Nasal cavity respiratory epithelium epithelial cell of viscerocranial mucosa (primary cell): ENCODE results near the gene ASB11. TPM values are rescaled to one million over a fixed set of nuclear protein-coding genes. Genes with fewer than 3 reads are reported as not detected.

ENCODE experiments used
- total RNA-seq: library from RNA; depleted of rRNA; stranded (reverse); fragments of >200 nt; gene quantifications from 2 replicates; pipeline ENCODE4 v1.2.3, GENCODE V29; 2014

ASB11 gene
- total RNA-seq, result not detected in 2 replicates

DNA sequence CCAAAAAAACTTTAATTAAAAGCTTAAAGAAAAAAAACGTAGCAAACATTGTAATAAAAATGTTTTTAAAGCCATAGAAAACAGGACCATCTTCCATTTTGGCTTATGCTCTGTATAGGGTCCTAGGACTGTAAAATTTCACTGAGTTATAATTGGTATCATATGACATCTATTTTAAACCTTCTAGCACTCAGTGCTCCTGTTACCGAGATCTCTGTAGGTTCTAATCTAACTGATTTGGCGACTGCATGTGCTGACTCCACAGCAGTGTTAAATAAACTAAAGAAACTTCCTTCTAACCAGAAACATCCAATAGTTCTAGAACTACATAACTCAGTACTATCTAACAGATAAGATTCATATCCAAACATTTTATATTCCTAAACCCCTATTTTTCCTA is at the start of gene ASB11:
Gene ASB11, minus strand, starts transcription at position 132 of the 400 bp plus-strand sequence. Its CDS starts 35 bp downstream, at position 97.

GRCh38 chrX:15335135-15336022 is 19.9 kb upstream of the ASB11 start, which contains the start of gene PIGA:
TSS of gene PIGA (minus strand) at chrX:15335523. CDS start at chrX:15331930, 3,593 bp downstream.

GRCh38 chrX:15269618-15270521 is 45.6 kb downstream of the ASB11 start, which contains the start of gene ASB9:
TSS of gene ASB9 (minus strand) at chrX:15270083. CDS start at chrX:15269874, 209 bp downstream.

Other genes with a start within 250 kb of the ASB11 start
- gene ASB9, start 45.6 kb downstream of the ASB11 start, total RNA-seq, result 0.43 TPM in 1 of 2 replicates, not detected in the other
- gene PIGA, start 19.9 kb upstream of the ASB11 start, total RNA-seq, result 40.2 and 72.5 TPM in 2 replicates
- 0.21 TPM in 1 of 2 replicates, not detected in the other for gene VEGFD, start 68.8 kb upstream of the ASB11 start, total RNA-seq
- gene PIR, start 177.7 kb upstream of the ASB11 start, total RNA-seq, result 22.9 and 23.6 TPM in 2 replicates
- gene BMX, start 185.2 kb upstream of the ASB11 start, total RNA-seq, result not detected in 2 replicates